Liver (tissue), 9 donors: ENCODE data around the gene GPX3. TPM values are rescaled to one million over a fixed set of nuclear protein-coding genes. Genes with fewer than 3 reads are reported as not detected.

Source experiments
- DNase-seq: peaks from one replicate; pipeline ENCODE4 v3.0.0-alpha.2; 2017; ENCODE audit warnings: low spot score
- H3K27ac ChIP-seq, 2 donors: one replicate each; pipeline ENCODE4 v1.7.0; 2013; ENCODE audit warnings: inconsistent platforms in 2 of 2, low read length in 2 of 2, control low read depth in 1 of 2, low read depth in 1 of 2, mild to moderate bottlenecking in 1 of 2
- H3K27me3 ChIP-seq, 4 donors: one replicate each; pipeline versions ENCODE4 v1.6.1 to v1.7.0; 2013; ENCODE audit warnings: low read length in 3 of 4, inconsistent platforms in 1 of 4, mild to moderate bottlenecking in 1 of 4, moderate library complexity in 1 of 4; ENCODE audit not compliant: control insufficient read depth in 4 of 4, insufficient read depth in 4 of 4
- H3K36me3 ChIP-seq, 4 donors: one replicate each; pipeline versions ENCODE4 v1.6.1 to v1.7.0; 2013; ENCODE audit warnings: low read length in 3 of 4, mild to moderate bottlenecking in 3 of 4, low read depth in 1 of 4, moderate library complexity in 1 of 4; ENCODE audit not compliant: control insufficient read depth in 4 of 4, insufficient read depth in 3 of 4
- H3K4me1 ChIP-seq, 4 donors: one replicate each; pipeline versions ENCODE4 v1.6.1 to v1.7.0; 2013; ENCODE audit warnings: low read length in 3 of 4, mild to moderate bottlenecking in 3 of 4, moderate library complexity in 1 of 4; ENCODE audit not compliant: control insufficient read depth in 4 of 4, insufficient read depth in 4 of 4
- H3K4me3 ChIP-seq, 3 donors: one replicate each; pipeline versions ENCODE4 v1.6.1 to v1.7.0; 2013; ENCODE audit warnings: low read length in 3 of 3, control low read depth in 1 of 3, low read depth in 1 of 3, mild to moderate bottlenecking in 1 of 3
- H3K9ac ChIP-seq, 2 donors: one replicate each; pipeline ENCODE4 v1.7.0; 2013; ENCODE audit warnings: low read length in 2 of 2, mild to moderate bottlenecking in 2 of 2, moderate library complexity in 2 of 2, control low read depth in 1 of 2, low read depth in 1 of 2
- H3K9me3 ChIP-seq, 4 donors: one replicate each; pipeline versions ENCODE4 v1.6.1 to v1.7.0; 2013; ENCODE audit warnings: low read length in 3 of 4; ENCODE audit not compliant: control insufficient read depth in 4 of 4
- CTCF ChIP-seq: fragments of 150-350 bp; IDR thresholded peaks from 2 replicates; pipeline ENCODE4 v1.5.1; 2017; ENCODE audit warnings: improper control_type of control experiment, low read depth, low read length; ENCODE audit not compliant: missing input control
- EGR1 ChIP-seq, 2 donors: IDR thresholded peaks; 2 replicates each; pipeline ENCODE4 v1.6.1; 2016 to 2018; ENCODE audit warnings: antibody characterized with exemption in 2 of 2, low read depth in 2 of 2
- FOXA1 ChIP-seq: IDR thresholded peaks from 2 replicates; pipeline ENCODE4 v1.6.1; 2016; ENCODE audit warnings: antibody characterized with exemption
- FOXA2 ChIP-seq: IDR thresholded peaks from 2 replicates; pipeline ENCODE4 v1.6.1; 2016; ENCODE audit warnings: antibody characterized with exemption
- GABPA ChIP-seq, 2 donors: IDR thresholded peaks in 1 of 2; conservative IDR thresholded peaks in 1 of 2; 2 replicates each; pipeline ENCODE4 v1.6.1; 2016; ENCODE audit warnings: antibody characterized with exemption in 2 of 2, mild to moderate bottlenecking in 1 of 2, moderate library complexity in 1 of 2
- HNF4A ChIP-seq, 2 donors: conservative IDR thresholded peaks; 2 replicates each; pipeline ENCODE4 v1.6.1; 2016; ENCODE audit warnings: antibody characterized with exemption in 2 of 2, mild to moderate bottlenecking in 2 of 2
- HNF4G ChIP-seq: IDR thresholded peaks from 2 replicates; pipeline ENCODE4 v1.6.1; 2016; ENCODE audit warnings: antibody characterized with exemption
- JUND ChIP-seq, 2 donors: IDR thresholded peaks; 2 replicates each; pipeline ENCODE4 v1.6.1; 2016; ENCODE audit warnings: antibody characterized with exemption in 2 of 2
- NR2F2 ChIP-seq: IDR thresholded peaks from 2 replicates; pipeline ENCODE4 v1.6.1; 2016; ENCODE audit warnings: antibody characterized with exemption
- RAD21 ChIP-seq, 2 donors: IDR thresholded peaks; 2 replicates each; pipeline ENCODE4 v1.6.1; 2016; ENCODE audit warnings: antibody characterized with exemption in 2 of 2, mild to moderate bottlenecking in 2 of 2
- REST ChIP-seq: IDR thresholded peaks from 2 replicates; pipeline ENCODE4 v1.6.1; 2016; ENCODE audit warnings: antibody characterized with exemption, mild to moderate bottlenecking
- RXRA ChIP-seq, 2 donors: IDR thresholded peaks; 2 replicates each; pipeline ENCODE4 v1.6.1; 2017 to 2018; ENCODE audit warnings: antibody characterized with exemption in 2 of 2, mild to moderate bottlenecking in 1 of 2
- SP1 ChIP-seq: IDR thresholded peaks from 2 replicates; pipeline ENCODE4 v1.6.1; 2018; ENCODE audit warnings: antibody characterized with exemption, mild to moderate bottlenecking
- TAF1 ChIP-seq: conservative IDR thresholded peaks from 2 replicates; pipeline ENCODE4 v1.6.1; 2016; ENCODE audit warnings: antibody characterized with exemption, mild to moderate bottlenecking
- YY1 ChIP-seq: IDR thresholded peaks from 2 replicates; pipeline ENCODE4 v1.6.1; 2016; ENCODE audit warnings: antibody characterized with exemption, mild to moderate bottlenecking
- ZBTB33 ChIP-seq: IDR thresholded peaks from 2 replicates; pipeline ENCODE4 v1.6.1; 2016; ENCODE audit warnings: antibody characterized with exemption
- WGBS: extraction: QIAGEN DNeasy Blood & Tissue Kit; methylation state at CpG from one replicate; pipeline ENCODE4 v1.1.7; 2013; 5-methylcytosine and 5-hydroxymethylcytosine counted together
- polyA plus RNA-seq, 2 donors: library from polyadenylated mRNA; stranded (reverse) in 1 of 2; unstranded in 1 of 2; fragments of 200-250 nt in 1 of 2; fragments of >200 nt in 1 of 2; fragmentation: Nextera tagmentation in 1 of 2; extraction: Ambion mirVana in 1 of 2; gene quantifications; one replicate each; pipeline versions ENCODE4 v1.2.1 to v1.2.3, GENCODE V29; 2013 to 2015
- total RNA-seq, 2 donors: library from RNA; depleted of rRNA; stranded (reverse); fragments of >200 nt; gene quantifications; one replicate each; pipeline ENCODE4 v1.2.3, GENCODE V29; 2014
- TF ChIP-seq, protein P1 (sequence below): IDR thresholded peaks from 2 replicates; pipeline ENCODE4 v1.6.1; 2016; ENCODE audit warnings: antibody characterized with exemption
- TF ChIP-seq, protein P2 (sequence below): IDR thresholded peaks from 2 replicates; pipeline ENCODE4 v1.6.1; 2016; ENCODE audit warnings: antibody characterized with exemption
- donor health status: healthy.
- donor health status: healthy.
- donor health status: healthy.
- donor health status: healthy.
- donor health status: healthy.

The GPX3 gene
- total and polyA plus RNA-seq, 4 donors, result 72.9 to 878 (median 237) TPM

DNA sequence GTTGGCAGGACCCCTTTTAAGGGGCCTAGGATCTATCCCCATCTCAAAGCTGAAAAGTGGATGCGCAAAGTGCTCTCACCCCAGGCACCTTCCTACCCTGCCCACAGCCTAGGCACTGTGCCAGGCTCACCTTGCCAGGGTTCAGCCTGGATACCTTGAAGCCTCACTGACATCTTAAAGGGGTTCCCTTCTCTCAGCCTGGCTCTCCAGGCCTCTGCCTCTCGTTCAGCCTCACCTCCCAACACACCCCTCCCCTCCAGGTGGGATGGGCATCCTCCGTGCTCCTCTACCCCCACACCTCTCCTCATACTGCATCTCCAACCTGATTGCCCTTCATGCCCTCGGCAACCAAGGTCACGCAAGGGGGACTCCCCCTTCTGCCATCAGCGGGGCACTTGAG is 34.9 kb downstream of the GPX3 start:
- TF ChIP-seq FOXA2, result no peak
- TF ChIP-seq, protein P1, sequence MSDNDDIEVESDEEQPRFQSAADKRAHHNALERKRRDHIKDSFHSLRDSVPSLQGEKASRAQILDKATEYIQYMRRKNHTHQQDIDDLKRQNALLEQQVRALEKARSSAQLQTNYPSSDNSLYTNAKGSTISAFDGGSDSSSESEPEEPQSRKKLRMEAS, result no peak
- no peak for TF ChIP-seq REST
- no peak for TF ChIP-seq YY1
- no peak for TF ChIP-seq GABPA (IDR thresholded peaks at IDR 0.05 in 1 of 2, conservative IDR thresholded peaks at IDR 0.05 in 1 of 2)
- no peak for TF ChIP-seq ZBTB33
- no peak for TF ChIP-seq FOXA1
- no peak for TF ChIP-seq RAD21 (IDR thresholded peaks at IDR 0.05)
- TF ChIP-seq JUND (IDR thresholded peaks at IDR 0.05), result no peak
- no peak for TF ChIP-seq HNF4G
- no peak for TF ChIP-seq CTCF
- TF ChIP-seq EGR1 (IDR thresholded peaks at IDR 0.05; ENCODE audit: low read depth in 2 of 2), result no peak
- TF ChIP-seq TAF1, result no peak
- no peak for TF ChIP-seq HNF4A (conservative IDR thresholded peaks at IDR 0.05)
- no peak for TF ChIP-seq NR2F2
- TF ChIP-seq RXRA (IDR thresholded peaks at IDR 0.05), result no peak
- no peak for TF ChIP-seq SP1
- TF ChIP-seq, protein P2, sequence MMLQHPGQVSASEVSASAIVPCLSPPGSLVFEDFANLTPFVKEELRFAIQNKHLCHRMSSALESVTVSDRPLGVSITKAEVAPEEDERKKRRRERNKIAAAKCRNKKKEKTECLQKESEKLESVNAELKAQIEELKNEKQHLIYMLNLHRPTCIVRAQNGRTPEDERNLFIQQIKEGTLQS, result no peak
- Histone ChIP-seq H3K4me3 (no peak overlapping the region), H3K27ac (no peak overlapping the region), H3K9ac (no peak overlapping the region), H3K9me3 (no peaks in the 10 kb centered on the region), H3K4me1 (peaks cover 2 to 25% (median 17%) of the 10 kb centered on the region in 4 donors), H3K36me3 (peaks cover 4 to 46% (median 32%) of the 10 kb centered on the region in 4 donors), H3K27me3 (no peaks in the 10 kb centered on the region)
- 96% methylated on average over 6 of the region's 6 CpGs for WGBS
- DNase-seq, result no peak
